NT2/D1 (cell line): Measurements from ENCODE around the gene NARF.
"Not testable (repeated sequence)": the region's sequence is repeated elsewhere in the genome, so short reads cannot be mapped to it uniquely, and the experiment has no call there.

Experiments used
- SUZ12 ChIP-seq: IDR thresholded peaks from 2 replicates; pipeline ENCODE4 v1.6.1; 2011; ENCODE audit not compliant: insufficient read length, insufficient read depth; ENCODE audit errors: extremely low read depth
- YY1 ChIP-seq: IDR thresholded peaks from 2 replicates; pipeline ENCODE4 v1.6.1; 2011; ENCODE audit not compliant: insufficient read length, insufficient read depth
- ZNF274 ChIP-seq: IDR thresholded peaks from 2 replicates; pipeline ENCODE4 v1.6.1; 2011; ENCODE audit warnings: mild to moderate bottlenecking, low read depth, low read length

GRCh38 chr17:82537228-82537627 is 78.7 kb downstream of the NARF start:
- not testable (repeated sequence) for TF ChIP-seq YY1, SUZ12, ZNF274
